GM11168 (cell line): ENCODE measurements around the gene ABCC8.

ENCODE experiments used
- in situ Hi-C: fragments of 300-500 bp; cut with MboI; formaldehyde crosslinking; loops from one replicate; pipeline ENCODE4 v1.12.0; 2022; ENCODE audit warnings: low sequenced_read_pairs; ENCODE audit not compliant: unreplicated experiment

The ABCC8 gene

DNA sequence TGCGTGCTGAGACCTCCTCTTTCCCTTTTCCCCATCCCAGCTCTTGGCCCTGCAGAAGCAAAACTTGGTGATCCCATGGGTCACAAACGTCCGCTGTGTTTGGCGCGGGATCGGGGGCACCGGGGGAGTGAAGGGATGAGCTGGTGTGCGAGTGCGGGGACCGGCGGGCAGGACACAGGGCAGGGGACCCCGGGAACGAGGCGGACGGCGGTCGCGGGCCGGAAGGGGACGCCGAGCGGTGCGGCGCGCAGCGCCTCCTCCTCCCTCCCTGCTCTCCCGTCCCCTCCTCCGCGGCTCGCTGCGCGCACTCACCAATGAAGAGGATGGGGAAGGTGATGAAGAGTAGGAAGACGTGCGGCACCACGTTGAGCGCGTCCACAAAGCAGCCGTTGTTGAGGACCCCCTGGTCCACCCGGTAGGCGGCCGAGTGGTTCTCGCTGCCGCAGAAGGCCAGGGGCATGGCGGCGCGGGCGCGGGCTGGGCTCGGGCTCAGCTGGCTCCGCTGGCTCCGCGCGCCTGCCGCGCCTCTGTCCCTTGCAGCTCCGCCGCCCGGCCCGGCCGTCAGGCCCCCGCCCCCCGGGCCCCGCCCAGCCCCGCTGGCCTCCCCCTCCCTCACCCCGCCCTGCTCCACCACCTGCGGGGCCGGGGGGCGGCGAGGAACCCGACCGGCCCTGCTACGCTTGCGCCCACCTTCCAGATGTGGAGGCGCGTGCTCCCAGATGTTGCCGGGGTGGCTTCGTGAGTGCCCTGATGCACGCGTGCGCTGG, at the start of gene ABCC8:
TSS of gene ABCC8 (minus strand) at position 529 of the 767 bp plus-strand sequence. CDS start at position 460, 69 bp downstream.
- in situ Hi-C loops: no loop called here

- in situ Hi-C loops: no loop called here
Measured at GRCh38 chr11:17526326-17526725, 49.7 kb upstream of the ABCC8 start.

DNA sequence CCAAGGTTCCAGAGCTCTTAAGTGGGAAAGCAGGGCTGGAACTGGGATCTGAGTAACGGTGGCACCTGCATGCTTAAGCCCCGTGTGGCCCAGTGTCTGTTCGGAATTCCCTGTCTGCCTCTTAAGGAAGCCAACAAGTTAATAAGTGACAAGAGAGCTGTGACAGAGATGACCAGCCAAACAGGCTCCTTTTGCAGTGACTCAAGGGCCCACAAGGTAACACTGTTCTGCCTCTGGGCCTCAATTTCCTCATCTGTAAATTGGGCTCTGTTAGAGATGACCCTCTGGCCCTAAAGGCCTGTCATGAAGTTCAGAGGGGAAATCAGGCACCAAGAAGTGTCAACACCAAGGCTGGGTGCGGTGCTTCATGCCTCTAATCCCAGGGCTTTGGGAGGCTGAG, 48.9 kb upstream of the ABCC8 start:
- in situ Hi-C loops: no loop called here

- in situ Hi-C loops: loop anchor here (25.0 kb wide), 1 partner anchor 712 kb away; no protein-coding TSS in a partner anchor
Measured at GRCh38 chr11:17524221-17524620, 47.6 kb upstream of the ABCC8 start.

DNA sequence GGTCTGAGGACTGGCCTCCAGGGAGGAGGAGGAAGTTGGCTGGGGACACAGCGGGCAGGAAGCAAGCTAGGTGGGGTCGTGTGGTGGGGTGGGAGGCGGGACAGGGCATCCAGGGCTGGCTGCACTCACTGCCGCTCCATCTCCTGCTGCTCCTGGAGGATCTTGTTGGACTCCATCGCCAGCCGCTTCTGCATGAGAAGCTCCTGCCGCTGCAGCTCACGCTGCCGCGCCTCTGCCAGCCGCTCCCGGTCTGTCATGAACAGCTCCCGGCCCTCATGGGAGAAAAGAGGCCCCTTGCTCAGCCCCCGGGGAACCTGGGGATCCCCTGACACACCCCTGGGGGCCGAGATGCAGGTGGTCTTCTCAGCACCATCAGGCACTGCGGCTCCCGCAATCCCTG, 46.0 kb upstream of the ABCC8 start:
- in situ Hi-C loops: loop anchor here (25.0 kb wide), 1 partner anchor 710 kb away; no protein-coding TSS in a partner anchor

DNA sequence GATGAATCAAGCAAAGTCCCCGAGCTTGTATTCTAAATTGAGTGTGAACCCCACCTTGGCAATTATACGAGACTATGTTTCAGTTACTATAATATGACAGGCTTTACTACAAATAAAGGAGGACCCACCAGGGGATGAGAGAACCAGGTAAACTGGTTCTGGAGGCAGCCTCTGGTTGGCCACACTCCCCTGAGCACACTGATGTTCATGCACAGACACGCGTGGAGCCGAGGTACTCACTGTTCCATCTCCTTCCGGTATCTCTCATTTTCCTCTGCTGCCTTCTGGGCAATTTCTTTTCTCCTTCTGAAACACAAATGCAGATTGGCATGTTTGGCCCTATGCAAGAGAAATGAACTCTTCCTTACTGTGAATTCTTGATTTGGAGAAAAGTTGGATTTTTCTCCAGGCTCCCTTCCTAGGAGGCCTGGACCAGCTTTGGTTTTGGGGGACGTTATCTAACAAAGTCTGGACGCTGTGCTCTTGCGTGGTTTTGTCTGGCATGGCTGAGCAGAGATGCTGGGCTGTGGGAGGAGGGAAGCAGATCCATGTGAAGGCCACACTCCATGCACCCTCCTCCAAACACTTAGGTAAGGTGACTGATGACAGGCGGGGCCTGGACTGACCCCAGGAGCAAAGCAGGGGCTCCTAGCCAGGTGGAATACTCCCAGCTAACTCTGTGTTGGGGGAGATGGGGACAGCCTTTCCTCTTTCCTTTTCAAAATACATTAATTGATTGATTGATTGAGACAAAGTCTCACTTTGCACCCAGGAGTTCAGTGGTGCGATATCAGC, 44.7 kb upstream of the ABCC8 start:
- in situ Hi-C loops: loop anchor here (25.0 kb wide), 1 partner anchor 709 kb away; no protein-coding TSS in a partner anchor

DNA sequence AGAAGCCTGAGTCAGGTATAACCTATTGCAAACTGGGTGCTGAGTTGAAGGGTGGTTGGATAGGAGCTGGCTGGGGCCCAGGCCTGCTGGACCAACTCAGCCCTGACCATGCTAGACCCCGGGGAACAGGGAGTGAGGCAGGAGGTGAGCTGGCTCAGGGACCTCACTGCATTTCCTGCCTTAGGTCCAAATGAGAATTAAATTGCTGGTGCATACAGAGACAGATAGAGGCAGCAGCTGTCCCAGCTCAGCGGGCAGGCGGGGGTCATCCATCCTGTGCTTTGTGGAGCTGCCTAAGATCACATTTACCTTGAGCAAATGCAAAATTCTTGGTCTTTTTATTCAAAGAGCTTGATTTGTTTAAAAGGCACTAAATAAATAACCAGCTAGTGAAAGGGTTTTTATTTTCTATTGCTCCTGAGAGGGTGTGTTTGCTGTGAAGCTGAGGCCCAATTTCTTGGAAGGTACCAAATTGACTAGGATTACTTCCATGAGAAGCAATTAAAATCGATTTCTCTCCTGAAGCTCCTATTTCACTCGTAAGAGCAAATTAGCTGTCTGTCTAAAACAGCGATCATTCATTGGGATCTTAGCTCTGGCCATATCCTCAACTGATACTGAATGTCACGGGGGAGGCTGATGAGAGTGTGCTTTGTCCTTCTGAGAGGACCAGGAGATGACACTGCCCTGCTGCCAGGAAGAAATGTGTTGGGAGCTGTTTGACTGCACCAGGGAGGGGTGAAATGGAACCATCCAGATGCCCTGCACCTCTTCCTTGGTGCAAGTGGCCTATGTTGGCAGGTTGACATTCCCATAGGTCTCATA, 42.6 kb upstream of the ABCC8 start:
- in situ Hi-C loops: loop anchor here (25.0 kb wide), 1 partner anchor 707 kb away; no protein-coding TSS in a partner anchor

GRCh38 chr11:17518366-17518765, 41.7 kb upstream of the ABCC8 start:
- in situ Hi-C loops: loop anchor here (25.0 kb wide), 1 partner anchor 706 kb away; no protein-coding TSS in a partner anchor

DNA sequence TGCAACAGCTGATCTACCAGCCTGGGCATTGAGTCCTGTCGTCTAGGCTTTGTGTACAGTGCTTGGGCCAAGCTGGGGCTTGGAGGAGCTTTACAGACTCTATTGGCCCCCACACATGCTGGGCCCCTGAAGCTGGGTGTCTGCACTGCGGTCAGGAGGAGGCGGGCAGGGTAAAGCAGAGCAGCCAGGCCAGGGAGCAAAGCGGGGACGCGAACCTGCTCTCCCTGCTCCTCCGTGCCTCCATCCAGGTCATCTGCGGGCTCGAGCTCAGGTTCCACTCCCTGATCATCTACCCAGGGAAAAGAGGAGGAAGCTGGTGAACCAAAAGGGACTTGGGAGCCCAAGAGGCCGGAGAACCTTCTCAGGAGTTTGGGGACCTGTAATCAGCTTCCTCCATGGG, 40.5 kb upstream of the ABCC8 start:
- in situ Hi-C loops: loop anchor here (25.0 kb wide), 1 partner anchor 705 kb away; no protein-coding TSS in a partner anchor

DNA sequence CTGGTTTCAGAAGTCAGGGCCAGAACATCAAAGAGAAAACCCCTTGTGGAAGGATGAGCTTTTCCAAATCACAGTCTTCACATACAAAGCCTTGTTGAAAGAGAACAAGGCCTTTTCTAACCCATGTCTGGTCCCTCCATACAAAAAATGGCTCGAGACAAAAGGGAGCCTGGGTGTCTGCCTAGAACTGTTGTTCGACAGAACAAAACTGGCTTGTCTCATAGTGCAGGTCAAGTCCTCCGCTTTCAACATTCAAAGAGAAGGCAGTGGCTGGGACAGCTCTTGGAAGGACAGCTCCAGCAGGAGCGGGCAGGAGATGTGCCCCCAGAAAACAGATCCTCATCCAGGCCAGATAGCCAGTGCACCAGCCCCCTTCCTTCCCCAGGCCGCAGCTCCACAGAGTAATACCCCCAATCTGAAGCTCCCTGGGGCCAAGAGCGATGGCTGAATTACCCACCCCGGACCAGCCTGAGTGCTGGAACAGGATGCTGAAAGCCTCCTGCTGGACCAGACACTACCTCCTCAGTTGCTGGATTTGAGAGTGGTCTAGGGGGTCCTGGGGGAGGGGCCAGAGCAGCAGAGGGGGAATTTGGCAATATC, 40.0 kb upstream of the ABCC8 start:
- in situ Hi-C loops: loop anchor here (25.0 kb wide), 1 partner anchor 704 kb away; no protein-coding TSS in a partner anchor

GRCh38 chr11:17515443-17516176, 39.0 kb upstream of the ABCC8 start:
- in situ Hi-C loops: loop anchor here (25.0 kb wide), 1 partner anchor 703 kb away; no protein-coding TSS in a partner anchor

GRCh38 chr11:17514476-17514875, 37.8 kb upstream of the ABCC8 start:
- in situ Hi-C loops: loop anchor here (25.0 kb wide), 1 partner anchor 702 kb away; no protein-coding TSS in a partner anchor

DNA sequence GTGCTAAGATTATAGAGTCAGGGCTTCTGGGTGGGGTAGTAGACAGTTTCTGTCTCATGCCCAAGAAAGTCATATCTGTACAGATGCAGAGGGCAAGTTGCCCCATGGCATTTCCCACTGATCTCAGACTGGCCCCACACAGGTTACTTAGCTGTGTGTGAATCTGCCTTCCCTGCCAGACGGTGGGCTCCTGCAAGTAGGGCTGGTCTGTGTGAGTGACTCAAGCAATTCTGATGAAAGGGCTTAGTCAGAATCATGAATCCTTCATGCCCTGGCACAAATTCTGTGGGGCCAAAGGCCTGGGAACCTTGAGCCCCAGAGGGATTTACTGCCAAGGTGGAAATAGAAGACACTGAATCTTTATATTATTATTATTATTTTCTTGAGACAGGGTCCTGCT, 37.2 kb upstream of the ABCC8 start:
- in situ Hi-C loops: loop anchor here (25.0 kb wide), 1 partner anchor 702 kb away; no protein-coding TSS in a partner anchor

DNA sequence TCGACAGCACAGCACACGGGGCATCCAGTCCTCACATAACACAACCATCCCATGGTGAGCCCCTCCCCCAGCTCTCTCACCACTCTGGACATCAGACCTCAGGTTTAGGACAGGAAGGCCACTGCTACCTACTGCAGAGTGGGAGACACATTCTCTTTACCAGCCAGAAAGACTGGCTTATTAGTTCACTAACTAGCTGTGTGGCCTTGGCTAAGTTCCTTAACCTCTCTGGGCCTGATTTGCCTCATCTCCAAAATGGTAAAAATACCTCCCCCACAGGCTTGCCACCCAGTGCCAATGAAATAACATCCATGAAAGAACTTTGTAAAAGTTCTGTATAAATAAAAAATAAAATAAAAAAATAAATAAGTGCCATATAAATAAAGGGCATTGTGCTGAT, 35.5 kb upstream of the ABCC8 start:
- in situ Hi-C loops: loop anchor here (25.0 kb wide), 1 partner anchor 700 kb away; no protein-coding TSS in a partner anchor

DNA sequence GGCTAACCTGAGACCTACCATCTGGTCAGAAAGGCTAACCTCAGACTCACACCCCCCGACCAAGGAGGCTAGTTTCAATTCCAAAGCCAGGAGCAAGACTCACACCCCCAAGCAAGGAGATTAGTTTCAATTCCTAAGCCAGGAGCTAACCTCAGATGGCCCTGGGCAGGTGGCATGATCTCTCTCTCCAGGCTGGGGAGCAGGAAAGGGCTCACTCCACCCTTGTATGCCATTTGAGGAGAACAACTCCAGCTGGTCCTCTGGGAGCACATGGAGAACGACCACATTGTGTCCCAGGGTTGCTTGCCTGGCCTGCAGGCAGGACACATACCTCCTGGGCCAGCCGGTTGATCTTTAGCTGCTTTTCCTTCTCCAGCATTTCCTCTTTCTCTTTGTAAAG, 34.9 kb upstream of the ABCC8 start:
- in situ Hi-C loops: loop anchor here (25.0 kb wide), 1 partner anchor 699 kb away; no protein-coding TSS in a partner anchor

DNA sequence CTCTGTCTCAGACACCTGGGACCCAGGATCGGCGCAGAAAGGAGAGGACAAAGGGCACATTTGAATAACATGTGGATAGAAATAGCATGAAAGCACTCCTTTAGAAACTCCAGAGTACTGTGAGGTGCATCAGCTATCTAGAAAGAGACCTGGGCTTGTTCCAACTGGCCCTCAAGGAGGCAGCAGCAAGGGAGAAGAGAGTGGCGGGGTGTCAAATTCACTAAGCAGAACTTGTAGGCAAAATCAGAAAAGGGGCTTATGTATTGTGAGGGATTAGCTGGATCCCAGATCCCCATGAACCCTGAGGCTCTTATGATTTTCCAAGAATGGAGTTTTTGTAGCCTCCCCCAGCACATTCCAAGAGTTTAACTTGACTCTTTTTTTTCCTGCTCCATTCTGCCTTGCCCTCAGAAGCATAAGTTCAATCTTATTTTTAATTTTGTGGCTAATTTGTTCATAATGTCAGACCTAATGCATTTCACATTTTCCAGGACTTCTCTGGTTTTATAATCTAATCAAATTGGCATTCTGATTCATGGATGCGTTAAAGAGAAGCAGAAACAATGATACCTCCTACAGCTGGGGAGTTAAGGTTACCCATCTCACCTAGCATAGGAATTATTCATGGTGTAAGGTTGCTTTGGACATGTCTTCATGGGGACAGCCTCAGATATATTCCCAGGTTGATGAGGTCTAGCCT, 34.0 kb upstream of the ABCC8 start:
- in situ Hi-C loops: loop anchor here (25.0 kb wide), 1 partner anchor 698 kb away; no protein-coding TSS in a partner anchor

- in situ Hi-C loops: loop anchor here (5.0 to 25.0 kb wide), 3 partner anchors 126 to 696 kb away; no protein-coding TSS in a partner anchor
Measured at GRCh38 chr11:17508791-17509190, 32.1 kb upstream of the ABCC8 start.

DNA sequence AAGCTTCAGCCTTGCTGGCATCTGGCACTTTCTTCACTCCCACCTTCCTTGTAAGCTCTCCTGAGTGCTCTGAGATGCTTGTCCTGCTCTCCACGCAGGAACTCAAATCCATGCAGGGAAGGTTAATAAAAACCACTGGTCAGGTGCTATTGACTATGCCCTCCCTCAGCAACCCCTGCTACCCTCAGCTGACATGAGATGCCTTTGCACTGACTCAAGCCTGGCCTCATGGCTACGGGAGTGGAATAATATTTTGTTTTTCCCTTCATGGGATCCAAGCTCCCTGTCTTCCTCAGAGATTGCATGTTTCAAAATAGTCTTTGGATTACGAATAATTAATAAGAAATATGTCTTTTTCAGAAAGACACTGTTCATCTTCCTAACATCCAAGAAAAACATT, 31.7 kb upstream of the ABCC8 start:
- in situ Hi-C loops: loop anchor here (5.0 to 25.0 kb wide), 3 partner anchors 126 to 696 kb away; no protein-coding TSS in a partner anchor
